HG02759 (cell line): ENCODE data around the gene PIEZO2.

Experiments used
- ATAC-seq: cut with Tn5 transposase; IDR thresholded peaks from one replicate; pipeline ENCODE4 v1.9.1; 2021; ENCODE audit warnings: mild to moderate bottlenecking, moderate library complexity; ENCODE audit not compliant: unreplicated experiment

Gene PIEZO2

DNA sequence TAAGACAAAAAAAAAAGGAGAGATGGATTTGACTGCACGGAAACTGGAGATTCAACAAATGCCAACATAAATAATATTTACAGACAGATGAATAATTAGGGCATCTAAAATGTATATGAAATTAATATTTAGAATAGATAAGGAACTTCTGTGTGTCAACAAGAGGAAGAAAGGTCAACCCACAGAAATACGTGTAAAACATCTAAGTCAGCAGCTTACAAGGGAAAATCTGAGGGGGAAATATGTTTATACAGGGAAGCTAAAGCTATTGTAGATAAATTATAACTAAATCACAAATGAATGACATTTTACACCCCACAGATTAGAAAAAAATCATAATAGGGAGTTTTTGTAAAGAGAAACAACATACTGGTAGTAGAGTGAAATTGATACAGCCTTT lies 159.9 kb downstream of the PIEZO2 start:
- ATAC-seq, result no peak

DNA sequence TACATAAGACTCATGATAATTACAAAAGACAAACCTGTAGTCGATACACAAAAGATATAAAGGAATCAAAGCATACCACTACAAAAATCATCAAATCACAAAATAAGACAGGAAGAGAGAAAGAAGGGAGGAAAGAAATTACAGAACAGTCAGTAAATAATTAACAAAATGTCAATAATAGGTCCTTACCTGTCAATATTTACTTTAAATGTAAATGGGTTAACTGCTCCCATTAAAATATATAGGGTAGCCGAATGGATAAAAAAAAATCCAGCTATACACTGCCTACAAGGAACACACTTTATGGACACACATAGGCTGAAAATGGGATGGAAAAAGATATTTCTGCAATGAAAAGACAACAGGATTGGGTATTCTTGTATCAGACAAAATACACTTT lies 163.7 kb downstream of the PIEZO2 start:
- no peak for ATAC-seq

DNA sequence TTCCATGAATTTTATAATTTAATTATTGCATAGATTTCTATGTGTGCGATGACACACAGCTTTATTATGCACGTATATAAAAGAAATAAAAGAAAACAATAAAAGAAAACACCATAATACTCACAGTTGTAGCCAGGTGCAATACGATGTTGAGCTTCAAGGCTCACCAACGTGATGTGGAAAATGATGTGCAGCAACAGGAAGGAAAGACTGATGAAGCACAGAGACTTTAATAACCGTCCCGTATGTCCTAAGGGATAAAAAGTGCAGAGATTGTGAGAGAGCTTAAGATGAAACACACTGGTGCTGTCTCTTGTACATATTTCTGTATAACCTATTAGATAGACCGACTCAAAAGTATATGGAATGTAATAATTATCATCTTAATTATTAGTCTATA lies 170.0 kb downstream of the PIEZO2 start:
- ATAC-seq, result no peak

DNA sequence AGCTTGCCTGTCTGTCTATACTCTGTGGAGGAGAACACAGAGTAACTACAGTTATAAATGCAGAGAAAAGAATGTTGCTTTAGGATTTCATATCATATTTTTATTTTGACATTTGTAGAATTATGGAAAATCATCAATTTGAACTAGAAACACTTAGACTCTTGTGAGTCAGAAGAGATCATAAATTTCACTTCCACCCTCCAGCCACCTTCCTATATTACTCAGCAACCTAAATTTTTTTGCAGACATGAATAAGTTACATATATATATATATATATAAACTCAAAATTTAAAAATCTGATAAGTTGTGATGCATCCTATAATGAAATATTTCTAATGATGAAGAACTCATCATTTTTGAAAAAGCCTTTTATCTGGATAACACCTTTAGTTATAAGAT lies 172.3 kb downstream of the PIEZO2 start:
- no peak for ATAC-seq

DNA sequence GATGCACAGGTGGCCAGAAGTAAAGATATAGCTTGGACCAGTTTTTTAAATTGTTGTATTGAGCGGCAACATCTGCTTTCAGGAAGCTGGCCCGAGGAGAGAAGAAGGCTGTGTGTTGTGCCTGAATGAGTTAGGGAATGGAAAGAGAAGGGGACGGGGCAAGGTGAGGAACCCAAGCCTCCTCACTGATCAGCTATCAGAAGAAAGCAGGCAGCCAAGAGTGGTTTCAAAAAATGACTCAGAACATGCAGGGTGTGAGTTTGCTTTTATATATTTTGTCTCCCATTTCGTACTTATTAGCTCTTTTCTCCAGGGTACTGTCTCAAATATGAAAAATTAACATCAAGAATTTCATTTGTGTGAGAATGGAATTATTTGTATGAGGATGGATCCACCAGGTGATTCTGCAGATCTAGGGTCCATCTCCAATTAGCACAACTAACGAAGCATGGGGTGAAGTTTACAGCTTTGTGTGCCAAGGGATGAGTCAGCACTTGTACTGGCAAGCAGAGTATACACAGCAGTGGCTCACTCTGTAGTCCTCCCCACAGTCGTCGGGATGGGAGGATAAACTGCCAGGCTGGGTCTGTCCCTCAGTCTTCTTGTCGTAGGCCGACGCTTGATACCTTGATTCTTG lies 175.7 kb downstream of the PIEZO2 start:
- ATAC-seq, result no peak

DNA sequence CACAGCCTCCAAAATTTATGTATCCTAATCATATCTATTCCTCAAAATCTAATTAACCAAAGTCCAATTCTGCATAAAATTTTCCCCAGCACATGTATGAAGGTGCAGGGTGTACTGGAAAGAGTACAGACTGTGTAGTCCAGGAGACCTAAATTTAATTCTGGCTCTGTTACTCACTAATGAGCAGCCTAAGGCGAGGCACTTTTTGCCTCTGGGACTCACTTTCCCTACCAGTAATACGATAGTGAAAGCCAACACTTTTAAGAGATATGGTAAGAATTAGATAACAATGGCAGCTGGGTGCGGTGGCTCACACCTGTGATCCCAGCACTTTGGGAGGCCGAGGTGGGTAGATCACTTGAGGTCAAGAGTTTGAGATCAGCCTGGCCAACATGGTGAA lies 177.7 kb downstream of the PIEZO2 start:
- no peak for ATAC-seq

DNA sequence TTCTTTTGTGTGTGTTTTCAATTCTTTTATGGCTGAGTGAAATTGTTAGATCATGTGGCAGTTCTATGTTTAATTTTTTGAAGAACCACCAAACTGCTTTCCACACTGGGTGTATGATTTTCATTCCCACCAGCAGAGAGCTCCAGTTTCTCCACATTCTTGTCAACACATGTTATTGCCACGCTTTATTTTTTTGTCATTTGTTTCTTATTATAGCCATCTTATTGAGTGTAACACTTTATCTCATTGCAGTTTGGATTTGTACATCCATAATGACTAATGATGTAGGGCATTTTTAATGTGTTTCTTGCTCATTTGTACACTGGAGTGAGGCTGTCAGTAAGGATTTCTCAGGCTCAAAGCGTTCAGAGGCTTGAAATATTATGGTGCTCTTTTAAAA lies 184.2 kb downstream of the PIEZO2 start:
- ATAC-seq, result no peak

DNA sequence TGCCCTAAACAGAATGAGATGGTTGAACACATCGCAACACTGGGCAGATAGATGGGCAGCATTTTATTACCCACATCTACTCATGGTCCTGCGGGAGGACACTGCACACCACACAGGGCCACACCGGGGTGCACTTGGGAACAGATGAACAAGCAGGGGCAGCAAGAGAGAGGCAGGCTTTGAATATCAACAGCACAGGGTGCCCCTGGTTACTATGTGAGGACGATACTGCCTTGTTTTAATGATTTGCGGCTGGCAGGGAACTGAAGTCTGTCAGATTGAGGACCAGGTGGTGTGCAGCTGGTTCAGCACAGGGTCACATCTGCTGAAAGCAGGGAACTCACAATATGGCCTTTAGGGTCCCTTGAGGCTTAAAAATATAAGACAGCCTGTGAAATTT lies 195.7 kb downstream of the PIEZO2 start:
- ATAC-seq, result no peak

DNA sequence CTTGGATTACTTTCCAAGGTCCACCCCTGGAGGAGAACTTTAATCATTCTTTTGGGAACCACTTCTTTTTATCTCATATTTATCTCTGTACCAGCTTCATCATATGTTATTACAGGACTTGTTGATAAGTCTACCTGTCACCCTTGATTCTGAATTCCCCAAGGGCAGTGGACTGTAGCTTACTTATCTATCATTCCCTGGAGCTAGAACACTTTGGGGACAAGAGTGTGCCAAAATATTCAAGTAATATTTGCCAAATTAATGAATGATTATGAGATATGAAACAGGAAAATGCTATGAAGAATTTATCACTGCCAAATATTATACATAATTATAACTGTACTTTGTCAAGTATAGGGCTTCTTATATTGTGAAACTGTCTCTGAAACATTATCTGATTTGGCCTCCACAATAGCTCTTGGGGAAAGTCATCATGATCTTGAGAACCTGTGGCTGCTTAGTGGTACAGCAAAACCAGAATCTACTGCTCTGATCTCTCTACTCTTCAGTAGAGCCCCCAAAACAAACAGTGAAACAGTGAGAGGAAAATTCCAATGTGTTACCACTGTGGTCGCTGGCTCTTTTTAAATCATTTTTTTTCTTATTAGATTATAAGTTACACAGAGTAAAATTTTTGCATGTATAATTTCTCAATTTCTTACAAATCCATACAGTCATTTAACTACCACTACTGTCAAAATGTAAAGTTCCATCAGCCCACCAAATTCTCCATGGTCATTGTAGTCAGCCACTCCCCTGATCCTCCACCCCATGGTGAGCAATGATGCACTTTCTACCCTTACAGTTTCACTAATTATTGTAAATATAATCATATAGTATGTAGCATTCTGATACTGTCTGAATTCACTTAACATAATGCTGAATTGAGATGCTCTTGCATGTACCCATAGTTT lies 197.5 kb downstream of the PIEZO2 start:
- ATAC-seq, result no peak

DNA sequence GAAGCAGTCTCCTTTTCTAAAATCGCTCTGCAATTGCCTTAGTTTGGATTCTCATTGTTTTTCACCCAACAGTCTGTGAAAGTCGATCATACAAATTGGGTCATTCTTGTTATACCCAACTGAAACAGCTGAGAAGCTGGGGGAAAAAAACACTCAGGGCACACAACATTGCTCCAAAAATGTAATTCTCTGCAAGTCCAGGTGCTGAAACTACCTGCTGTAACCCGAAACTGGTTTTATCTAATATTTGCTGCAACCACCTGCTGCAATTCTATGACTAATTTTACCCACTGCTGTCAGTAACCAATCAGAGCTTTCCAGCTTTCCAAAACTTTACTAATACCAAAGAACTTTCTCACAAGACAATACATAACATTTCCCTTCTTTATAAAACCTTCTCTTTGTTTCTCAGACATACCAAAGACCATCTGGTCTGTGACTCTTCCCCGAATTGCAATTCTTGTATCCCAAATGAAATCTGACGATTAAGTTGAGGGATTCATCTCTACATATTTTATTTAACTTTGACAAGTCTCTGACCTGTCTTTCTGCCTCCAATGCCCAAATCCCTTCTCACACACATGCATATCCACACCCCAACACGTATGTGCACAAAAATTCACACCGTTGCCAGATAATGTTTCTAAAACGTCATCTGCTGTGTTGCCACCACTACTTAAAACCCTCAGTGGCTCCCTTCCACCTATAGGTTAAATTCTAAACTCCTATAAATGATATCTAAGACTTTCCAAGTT lies 198.3 kb downstream of the PIEZO2 start:
- ATAC-seq, result no peak

DNA sequence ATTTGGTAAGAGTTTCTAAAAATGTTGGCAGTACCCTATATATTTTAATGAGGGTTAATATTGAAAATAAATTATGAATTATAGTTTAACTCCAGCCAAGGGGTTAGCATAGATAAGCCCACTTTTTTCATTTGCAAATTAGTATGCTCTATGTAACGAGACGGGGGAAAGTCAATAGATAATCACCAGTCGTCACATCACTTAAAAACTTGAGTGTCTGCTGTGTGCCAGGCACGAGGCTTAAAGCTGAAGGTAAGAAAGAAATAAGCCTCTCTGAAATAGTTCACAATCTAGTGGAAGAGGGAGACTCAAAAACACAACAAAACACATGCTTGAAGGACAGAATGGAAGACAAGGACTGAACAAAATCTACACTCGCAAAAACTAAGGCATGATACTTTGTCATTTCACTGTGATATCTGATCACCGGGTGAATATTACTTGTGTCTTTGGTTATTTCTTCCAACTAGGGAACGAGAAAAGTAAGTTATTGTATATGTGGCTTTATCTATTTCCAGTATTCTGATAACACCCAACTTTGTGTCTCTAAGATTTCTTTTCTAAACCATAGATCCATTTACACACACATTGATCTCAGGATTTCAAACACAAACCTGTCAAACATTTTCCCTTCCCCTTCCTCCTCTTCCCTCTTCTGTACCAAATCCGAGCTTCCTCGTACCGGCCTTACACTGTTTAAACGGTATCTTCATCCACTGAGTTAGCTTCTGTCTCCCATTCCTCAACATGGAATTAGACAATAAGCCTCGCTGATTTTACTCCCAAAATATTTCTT lies 199.1 kb downstream of the PIEZO2 start:
- ATAC-seq, result no peak

DNA sequence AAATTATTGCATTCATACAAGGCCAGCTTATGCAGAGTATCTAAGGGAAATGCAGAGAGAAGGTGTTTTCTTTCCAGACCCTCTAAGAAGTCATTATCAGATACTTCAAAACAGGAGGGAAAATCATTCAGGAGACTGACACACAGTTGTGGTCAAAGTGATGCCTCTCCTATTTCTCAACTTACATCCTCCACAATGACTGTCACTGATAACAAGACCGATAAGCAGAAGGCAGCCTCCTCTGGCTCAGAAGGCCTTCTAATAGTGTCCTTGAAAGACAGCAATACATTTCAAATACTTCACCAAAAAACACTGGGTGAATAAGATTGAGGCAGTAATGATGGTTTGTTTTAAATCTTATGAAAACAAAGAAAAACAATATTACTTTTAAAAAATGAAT lies 199.7 kb downstream of the PIEZO2 start:
- ATAC-seq, result no peak

DNA sequence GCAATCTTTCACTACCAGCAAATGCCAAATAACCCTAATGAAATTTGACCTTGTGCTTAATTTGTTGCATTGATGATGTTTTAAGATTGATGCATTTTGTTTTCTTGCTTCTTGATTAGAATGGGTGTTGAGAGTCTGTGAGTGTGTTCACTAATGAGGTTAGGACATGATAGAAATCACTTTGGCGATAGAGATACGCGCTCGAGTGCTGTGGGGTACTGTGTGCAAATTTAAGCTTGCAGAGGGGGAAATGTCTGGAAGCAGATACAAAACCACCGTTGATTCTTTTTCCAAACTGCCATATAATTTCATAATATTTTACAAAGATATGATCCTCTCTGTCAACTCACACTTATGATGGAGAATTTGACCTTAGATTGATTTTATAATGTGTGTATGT lies 200.9 kb downstream of the PIEZO2 start:
- ATAC-seq, result no peak

DNA sequence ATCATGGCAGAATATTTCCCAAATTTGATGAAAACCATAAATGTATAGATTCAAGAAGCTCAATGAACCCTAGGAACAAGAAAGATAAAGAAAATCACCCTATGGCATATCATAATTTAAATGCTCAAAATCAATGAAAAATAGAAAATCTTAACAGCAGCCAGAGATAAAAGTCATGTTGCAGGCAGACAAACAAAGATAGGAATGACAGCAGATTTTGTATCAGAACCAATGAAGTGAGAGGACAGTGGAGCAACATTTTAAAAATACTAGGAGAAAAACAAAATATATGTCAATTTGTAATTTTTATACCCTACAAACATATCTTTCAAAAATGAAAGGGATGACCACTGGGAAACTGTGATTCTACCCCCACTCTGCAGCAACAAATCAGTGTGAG lies 203.3 kb downstream of the PIEZO2 start:
- no peak for ATAC-seq

DNA sequence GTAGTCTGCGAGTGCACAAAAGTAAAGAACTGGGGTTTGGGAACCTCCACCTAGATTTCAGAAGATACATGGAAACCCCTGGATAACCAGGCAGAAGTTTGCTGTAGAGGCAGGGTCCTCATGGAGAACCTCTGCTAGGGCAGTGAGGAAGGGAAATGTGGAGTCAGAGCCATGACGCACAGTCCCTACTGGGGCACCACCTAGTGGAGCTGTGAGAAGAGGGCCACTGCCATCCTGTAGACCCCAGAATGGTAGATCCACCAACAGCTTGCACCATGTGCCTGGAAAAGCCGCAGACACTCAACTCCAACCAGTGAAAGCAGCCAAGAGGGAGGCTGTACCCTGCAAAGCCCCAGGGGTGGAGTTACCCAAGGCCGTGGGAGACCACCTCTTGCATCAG lies 206.4 kb downstream of the PIEZO2 start:
- no peak for ATAC-seq

DNA sequence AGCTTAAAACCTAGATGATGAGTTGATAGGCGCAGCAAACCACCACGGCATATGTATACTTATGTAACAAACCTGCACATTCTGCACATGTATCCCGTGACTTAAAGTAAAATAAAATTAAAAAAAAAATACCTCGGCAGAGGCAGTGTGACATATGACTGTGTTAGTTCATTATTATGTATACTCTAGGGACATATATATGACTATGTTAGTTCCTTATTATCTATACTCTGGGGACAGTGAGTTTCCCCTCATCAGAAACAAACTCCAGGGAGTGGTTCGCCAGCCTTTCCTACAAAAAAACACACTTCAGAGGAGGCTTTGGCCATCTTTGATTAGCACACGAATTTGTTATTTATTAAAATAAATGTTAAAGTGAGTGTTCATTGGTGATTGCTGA lies 209.5 kb downstream of the PIEZO2 start:
- ATAC-seq, result no peak

DNA sequence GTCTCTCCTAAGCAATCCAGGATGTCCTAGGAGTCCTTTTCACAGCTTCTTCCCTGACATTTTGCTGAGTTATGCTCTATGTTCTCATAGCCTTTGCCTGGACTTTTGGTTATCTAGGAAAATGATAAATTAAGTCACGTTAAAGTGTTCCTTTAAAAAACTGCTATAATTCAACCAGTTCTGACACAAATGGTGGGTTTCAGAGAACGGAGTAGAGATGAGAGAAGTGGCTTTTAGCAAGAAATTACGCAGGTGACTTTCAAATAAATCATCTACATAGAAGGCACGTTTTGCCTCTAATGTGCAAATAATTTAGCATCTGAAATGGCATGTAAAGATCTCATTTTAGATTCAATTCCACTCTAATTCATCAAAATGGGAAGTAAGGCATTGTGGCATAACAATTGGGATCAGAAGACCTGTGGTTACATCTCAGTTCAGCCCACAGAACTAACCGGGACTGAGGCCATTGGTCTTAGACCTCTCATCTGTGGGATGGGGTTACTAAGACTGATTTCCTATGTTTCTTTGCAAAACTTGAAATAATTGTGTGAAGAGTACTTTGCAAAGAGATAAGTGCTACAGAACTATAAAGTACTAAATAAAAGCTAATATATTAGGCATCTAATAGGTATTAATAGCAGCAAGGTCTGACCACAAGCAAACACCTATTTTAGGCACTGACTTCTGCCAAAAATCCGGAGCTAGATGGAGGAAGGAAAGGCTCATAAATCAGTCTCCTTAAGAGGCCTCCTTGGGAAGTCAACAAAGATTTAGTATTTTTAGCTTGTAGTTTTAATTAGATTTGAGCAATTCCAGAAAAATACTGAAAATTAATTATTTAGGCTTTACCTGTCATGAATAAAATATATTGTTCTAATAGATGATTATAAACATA lies 211.4 kb downstream of the PIEZO2 start:
- ATAC-seq, result no peak

DNA sequence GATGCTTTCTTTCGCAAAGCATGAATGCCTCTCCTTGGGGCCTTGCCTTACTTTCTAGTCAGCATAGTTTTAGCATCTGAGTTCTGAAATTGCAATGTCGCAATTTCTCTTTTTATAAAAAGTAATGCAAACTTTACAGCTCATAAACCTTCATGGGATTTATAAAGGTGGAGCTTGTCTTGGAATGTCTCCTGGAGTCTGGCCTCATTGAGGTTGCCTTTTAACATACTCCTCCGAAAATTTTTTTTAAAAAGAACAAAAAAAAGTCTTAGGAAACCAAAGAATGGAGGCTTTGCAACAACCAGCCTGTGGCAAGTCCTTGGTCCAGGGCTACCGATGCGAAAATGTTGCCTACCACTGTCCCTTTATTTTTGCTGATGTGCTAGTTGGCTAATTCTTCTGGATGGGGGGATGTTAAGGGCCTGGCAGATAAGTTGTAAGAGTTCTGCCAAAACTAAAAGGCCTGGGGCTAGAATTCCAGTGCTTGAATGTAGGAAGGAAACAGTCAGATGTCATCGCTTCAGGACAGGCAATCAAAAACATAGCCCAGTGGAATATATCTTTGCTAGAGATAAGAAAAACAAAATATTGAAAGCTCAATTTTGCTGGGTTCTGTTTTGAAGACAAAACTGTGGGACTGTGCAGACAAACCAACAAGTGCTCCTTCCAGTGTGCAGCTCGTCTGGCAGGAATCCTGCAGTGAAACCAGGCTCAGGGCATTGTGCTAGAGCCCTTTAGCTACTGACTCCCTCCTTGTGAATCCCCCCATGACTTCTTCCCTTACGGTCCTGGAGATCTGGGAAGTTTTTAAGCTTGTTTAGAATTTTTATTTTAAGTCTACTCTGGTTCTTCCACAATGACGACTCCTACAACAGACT lies 213.0 kb downstream of the PIEZO2 start:
- ATAC-seq, result no peak

DNA sequence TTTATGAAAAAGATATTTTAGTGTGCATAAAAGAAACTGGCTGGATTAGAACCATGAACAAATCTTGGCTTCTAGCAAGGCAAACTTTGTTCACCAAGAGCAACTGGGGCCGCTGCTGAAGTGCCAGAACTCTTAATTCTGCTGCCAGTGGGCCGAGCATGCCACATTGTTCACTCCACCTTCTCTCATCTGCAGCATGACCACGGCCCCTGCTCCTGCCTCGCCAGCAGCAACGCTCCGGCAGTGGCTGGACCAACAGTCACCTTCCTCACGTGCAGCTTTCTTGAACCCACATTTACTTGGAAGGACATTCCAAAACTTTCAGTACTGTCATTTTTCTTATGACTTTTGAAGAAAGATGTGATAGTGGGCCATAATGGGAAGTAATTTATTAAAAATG lies 213.8 kb downstream of the PIEZO2 start:
- no peak for ATAC-seq
